ENCODE measurements around the gene TMEM33. TPM values are rescaled to one million over a fixed set of nuclear protein-coding genes. Genes with fewer than 3 reads are reported as not detected.

TMEM33 gene
- total RNA-seq, 1 experiment from 2014 or later, result 48.1 TPM

DNA sequence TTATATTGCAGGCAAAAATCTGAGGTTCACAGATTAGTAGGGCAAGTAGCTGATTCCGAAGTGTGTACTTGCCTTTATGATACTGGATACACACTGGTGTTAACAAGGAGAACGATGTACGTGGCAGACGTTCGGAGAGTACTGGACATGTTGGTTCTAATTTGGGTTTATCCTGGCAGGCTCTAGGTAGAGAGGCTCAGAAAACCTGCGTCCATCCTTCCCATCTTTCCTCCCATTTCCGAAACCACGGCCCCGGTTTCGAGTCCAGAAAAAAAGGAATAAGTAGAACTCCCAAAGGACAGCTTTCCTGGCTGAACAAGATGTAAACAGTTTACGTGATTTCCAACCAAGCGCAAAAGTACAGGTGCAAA lies 54.8 kb downstream of the TMEM33 start:
- in situ Hi-C loops (cut with HindIII; ENCODE audit: low pct_unique_long_range_greater_than_20kb, low sequenced_read_pairs), result no loop called here
- ChIA-PET POLR2A (no interaction called here), CTCF (interaction anchor here (0.6 kb wide), 1 partner anchor 26 kb away, joined by 6 read pairs; no protein-coding TSS in a partner anchor)
- intact Hi-C loops (cut with micrococcal nuclease; ENCODE audit: unreplicated experiment), result no loop called here
- peak overlapping the region; percentile 92 to 95 for H3K4me3 ChIP-seq (ENCODE audit: low read depth in 2 of 2, low read length in 2 of 2)
- no peaks in the 10 kb centered on the region for H3K9me3 ChIP-seq (ENCODE audit: control insufficient read depth, insufficient read depth, low read depth, low read length)
- no peaks in the 10 kb centered on the region for H3K27me3 ChIP-seq (ENCODE audit: control insufficient read depth, insufficient read depth, low read length)
- TSS peak; percentile 98 for BruUV-seq (replicated peaks)
- H3K36me3 ChIP-seq (ENCODE audit: control insufficient read depth, insufficient read depth, low read length), result peaks cover 6% of the 10 kb centered on the region; the same call in 1 of the 2 replicates
- peak overlapping the region; percentile 86 for H3K27ac ChIP-seq (ENCODE audit: low read length)
- ATAC-seq (peak; percentile 60), DNase-seq (ENCODE audit: low read depth, low spot score) (no peak)
- TF ChIP-seq TCF7L2 (IDR thresholded peaks at IDR 0.05; ENCODE audit: low read depth, low read length) (no peak), POLR2AphosphoS5 (IDR thresholded peaks at IDR 0.05; ENCODE audit: low read depth, low read length) (no peak), REST (IDR thresholded peaks at IDR 0.05; ENCODE audit: insufficient read depth in 1 of 2, low read depth in 2 of 2, low read length in 1 of 2) (no peak), SIN3A (IDR thresholded peaks at IDR 0.05; ENCODE audit: borderline replicate concordance, insufficient read depth, low read depth, low read length) (no peak)
- TF ChIP-seq, protein P1, sequence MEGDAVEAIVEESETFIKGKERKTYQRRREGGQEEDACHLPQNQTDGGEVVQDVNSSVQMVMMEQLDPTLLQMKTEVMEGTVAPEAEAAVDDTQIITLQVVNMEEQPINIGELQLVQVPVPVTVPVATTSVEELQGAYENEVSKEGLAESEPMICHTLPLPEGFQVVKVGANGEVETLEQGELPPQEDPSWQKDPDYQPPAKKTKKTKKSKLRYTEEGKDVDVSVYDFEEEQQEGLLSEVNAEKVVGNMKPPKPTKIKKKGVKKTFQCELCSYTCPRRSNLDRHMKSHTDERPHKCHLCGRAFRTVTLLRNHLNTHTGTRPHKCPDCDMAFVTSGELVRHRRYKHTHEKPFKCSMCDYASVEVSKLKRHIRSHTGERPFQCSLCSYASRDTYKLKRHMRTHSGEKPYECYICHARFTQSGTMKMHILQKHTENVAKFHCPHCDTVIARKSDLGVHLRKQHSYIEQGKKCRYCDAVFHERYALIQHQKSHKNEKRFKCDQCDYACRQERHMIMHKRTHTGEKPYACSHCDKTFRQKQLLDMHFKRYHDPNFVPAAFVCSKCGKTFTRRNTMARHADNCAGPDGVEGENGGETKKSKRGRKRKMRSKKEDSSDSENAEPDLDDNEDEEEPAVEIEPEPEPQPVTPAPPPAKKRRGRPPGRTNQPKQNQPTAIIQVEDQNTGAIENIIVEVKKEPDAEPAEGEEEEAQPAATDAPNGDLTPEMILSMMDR (IDR thresholded peaks at IDR 0.05), result no peak
- H3K4me1 ChIP-seq (ENCODE audit: control insufficient read depth, insufficient read depth, low read length), result peaks cover 3% of the 10 kb centered on the region; the same call in 1 of the 2 replicates

DNA sequence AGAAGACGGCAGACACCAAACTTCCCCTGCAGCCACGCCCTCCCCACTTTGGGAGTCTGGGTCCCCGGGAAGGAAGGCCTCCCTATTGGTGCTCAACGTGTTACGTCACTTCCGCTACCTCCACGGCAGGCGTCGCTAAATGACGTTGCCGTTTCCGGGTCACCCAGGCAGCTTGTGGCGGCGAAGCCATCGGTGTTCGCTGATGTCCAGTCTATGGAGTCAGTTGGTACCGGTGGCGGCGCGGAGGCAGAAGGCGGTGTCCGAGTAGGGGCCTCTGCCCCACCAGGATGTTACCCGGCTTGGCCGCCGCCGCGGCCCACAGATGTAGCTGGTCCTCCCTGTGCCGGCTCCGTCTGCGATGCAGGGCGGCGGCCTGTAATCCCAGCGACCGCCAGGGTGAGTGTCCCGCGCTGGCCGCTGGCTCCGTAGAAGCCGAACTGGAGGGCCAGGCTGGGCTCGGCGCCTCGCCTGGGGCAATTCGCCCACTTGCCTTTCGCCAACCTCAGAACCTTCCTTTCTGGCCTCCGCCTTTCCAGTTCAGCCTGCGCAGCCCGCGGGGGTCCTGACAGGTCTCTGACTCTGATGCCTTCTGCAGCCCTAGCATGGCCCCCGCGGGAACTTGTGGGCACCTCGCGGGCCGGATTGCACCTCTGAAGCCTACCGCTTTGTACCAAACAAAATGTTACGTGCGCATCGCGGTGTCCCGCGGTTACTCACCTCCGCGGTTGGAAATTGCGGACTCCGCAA lies 55.3 kb downstream of the TMEM33 start, which contains the start of gene SLC30A9:
Gene SLC30A9 (plus strand): TSS at position 166 of the 747 bp plus-strand sequence. CDS start 122 bp downstream, at position 288.
- BruUV-seq (replicated peaks), result no TSS peak
- POLR2A ChIA-PET, result interaction anchor here (0.6 kb wide), 1 partner anchor 50 kb away, joined by 3 read pairs; no protein-coding TSS in a partner anchor
- Histone ChIP-seq H3K36me3 (ENCODE audit: control insufficient read depth, insufficient read depth, low read length) (peaks cover 6% of the 10 kb centered on the region; the same call in 1 of the 2 replicates), H3K4me1 (ENCODE audit: control insufficient read depth, insufficient read depth, low read length) (peaks cover 3% of the 10 kb centered on the region; the same call in 1 of the 2 replicates), H3K27ac (ENCODE audit: low read length) (peak within 1 kb of the TSS; percentile 86), H3K9me3 (ENCODE audit: control insufficient read depth, insufficient read depth, low read depth, low read length) (no peaks in the 10 kb centered on the region), H3K4me3 (ENCODE audit: low read depth in 2 of 2, low read length in 2 of 2) (peak within 1 kb of the TSS; percentile 92 to 95), H3K27me3 (ENCODE audit: control insufficient read depth, insufficient read depth, low read length) (no peaks in the 10 kb centered on the region)
- in situ Hi-C loops (cut with HindIII; ENCODE audit: low pct_unique_long_range_greater_than_20kb, low sequenced_read_pairs), result no loop called here
- intact Hi-C loops (cut with micrococcal nuclease; ENCODE audit: unreplicated experiment), result no loop called here
- DNase-seq (ENCODE audit: low read depth, low spot score) (peak; percentile 71), ATAC-seq (peak; percentile 100)
- no peak for TF ChIP-seq REST (IDR thresholded peaks at IDR 0.05; ENCODE audit: insufficient read depth in 1 of 2, low read depth in 2 of 2, low read length in 1 of 2)
- TF ChIP-seq, protein P1 (IDR thresholded peaks at IDR 0.05), result peak; percentile 20; the same call in 1 of the 2 replicates
- TF ChIP-seq SIN3A (IDR thresholded peaks at IDR 0.05; ENCODE audit: borderline replicate concordance, insufficient read depth, low read depth, low read length), result 0 out of 2 replicates have a peak, but pooled peaks have one; percentile 68
- peak; percentile 88 for TF ChIP-seq POLR2AphosphoS5 (IDR thresholded peaks at IDR 0.05; ENCODE audit: low read depth, low read length)
- TF ChIP-seq TCF7L2 (IDR thresholded peaks at IDR 0.05; ENCODE audit: low read depth, low read length), result no peak
- CTCF ChIA-PET, result interaction anchor here (0.6 kb wide), 1 partner anchor 27 kb away, joined by 6 read pairs; no protein-coding TSS in a partner anchor

All from Panc1 (cell line).